ENCODE results near the gene SORBS2. TPM values are rescaled to one million over a fixed set of nuclear protein-coding genes. Genes with fewer than 3 reads are reported as not detected.

SORBS2 gene
- total RNA-seq, 1 experiment from 2014 or later: 9.7 TPM

- DNase-seq: no peak
- Histone ChIP-seq H3T11ph (ENCODE audit: low read length) (no peak overlapping the region), H3K18ac (ENCODE audit: insufficient read length, low read depth, low read length) (no peak overlapping the region), H2BK20ac (ENCODE audit: low read depth, low read length, poor library complexity, severe bottlenecking) (no peak overlapping the region), H3K79me2 (ENCODE audit: insufficient read depth, low read length) (peaks cover under 1% of the 10 kb centered on the region; the same call in 1 of the 2 replicates), H2BK5ac (ENCODE audit: insufficient read length, low read length) (no peak overlapping the region), H2AFZ (ENCODE audit: low read length) (no peak overlapping the region), H3K4me1 (ENCODE audit: insufficient read depth, low read length) (peaks cover 4% of the 10 kb centered on the region; the same call in 1 of the 2 replicates), H2BK120ac (ENCODE audit: low read depth, low read length, poor library complexity, severe bottlenecking) (no peak overlapping the region), H2BK15ac (ENCODE audit: low read depth, low read length) (no peak overlapping the region), H4K8ac (replicated peaks; ENCODE audit: insufficient read length, low read depth, low read length) (no peak overlapping the region), H4K5ac (ENCODE audit: insufficient read length, low read depth, low read length) (no peak overlapping the region), H3K9me3 (ENCODE audit: control insufficient read depth, low read depth, low read length) (no peaks in the 10 kb centered on the region), H2AK5ac (ENCODE audit: insufficient read length, low read length) (no peak overlapping the region), H3K9ac (ENCODE audit: extremely low read depth, insufficient read length, low read length) (no peak overlapping the region), H3K27ac (ENCODE audit: insufficient read length, low read depth, low read length) (no peak overlapping the region), H3K23ac (ENCODE audit: insufficient read length, low read depth, low read length) (no peak overlapping the region), H4K91ac (ENCODE audit: insufficient read length, low read depth, low read length) (no peak overlapping the region), H3K56ac (ENCODE audit: insufficient read length, low read depth, low read length) (no peak overlapping the region), H3K23me2 (ENCODE audit: insufficient read length, low read depth, low read length, poor library complexity, severe bottlenecking) (no peaks in the 10 kb centered on the region), H4K20me1 (ENCODE audit: control insufficient read depth, insufficient read depth, insufficient read length) (no peaks in the 10 kb centered on the region), H2BK12ac (ENCODE audit: insufficient read length, low read depth, low read length) (no peak overlapping the region), H3K4ac (ENCODE audit: low read depth, low read length) (no peak overlapping the region), H3K4me2 (ENCODE audit: insufficient read depth, insufficient read length, low read length) (no peak overlapping the region), H3K14ac (ENCODE audit: insufficient read depth, low read length) (no peak overlapping the region), H3K79me1 (ENCODE audit: insufficient read depth, low read depth, low read length, poor library complexity, severe bottlenecking) (no peaks in the 10 kb centered on the region), H3K27me3 (ENCODE audit: insufficient read depth, low read length) (no peaks in the 10 kb centered on the region)
- Mint-ChIP-seq H3K4me1 (peaks cover 0 to 15% of the 10 kb centered on the region in 2 experiments; a peak in 2 of 4 replicates), H3K9me3 (peaks cover 0 to 2% of the 10 kb centered on the region in 2 experiments; a peak in 1 of 5 replicates), H3K4me3 (no peak overlapping the region), H3K27ac (no peak overlapping the region), H3K27me3 (ENCODE audit: low read depth) (no peaks in the 10 kb centered on the region), H3K36me3 (ENCODE audit: insufficient read depth in 1 of 3, low read depth in 3 of 3) (peaks cover 0 to 21% (median 3%) of the 10 kb centered on the region in 3 experiments; a peak in 3 of 7 replicates)
- TF ChIP-seq CTCF (conservative IDR thresholded peaks at IDR 0.05): no peak
- WGBS (ENCODE audit: extremely low coverage, insufficient read length, low lambda C conversion rate): no CpG with 5 or more reads among the region's 3 CpGs
These were observed 57.0 kb downstream of the SORBS2 start for GRCh38 chr4:185754961-185755360.
